Inflammatory macrophage treated with lipopolysaccharide for 4 hours (primary cell): Measurements from ENCODE around the gene PP2D1.
A peak's percentile ranks its signal among the peaks of the same experiment; 100 is the strongest.
"Not testable (repeated sequence)": the region's sequence is repeated elsewhere in the genome, so short reads cannot be mapped to it uniquely, and the experiment has no call there.

ENCODE experiments used
- DNase-seq: peaks from one replicate; pipeline ENCODE4 v3.0.0-alpha.2; 2020

Gene PP2D1, protein sequence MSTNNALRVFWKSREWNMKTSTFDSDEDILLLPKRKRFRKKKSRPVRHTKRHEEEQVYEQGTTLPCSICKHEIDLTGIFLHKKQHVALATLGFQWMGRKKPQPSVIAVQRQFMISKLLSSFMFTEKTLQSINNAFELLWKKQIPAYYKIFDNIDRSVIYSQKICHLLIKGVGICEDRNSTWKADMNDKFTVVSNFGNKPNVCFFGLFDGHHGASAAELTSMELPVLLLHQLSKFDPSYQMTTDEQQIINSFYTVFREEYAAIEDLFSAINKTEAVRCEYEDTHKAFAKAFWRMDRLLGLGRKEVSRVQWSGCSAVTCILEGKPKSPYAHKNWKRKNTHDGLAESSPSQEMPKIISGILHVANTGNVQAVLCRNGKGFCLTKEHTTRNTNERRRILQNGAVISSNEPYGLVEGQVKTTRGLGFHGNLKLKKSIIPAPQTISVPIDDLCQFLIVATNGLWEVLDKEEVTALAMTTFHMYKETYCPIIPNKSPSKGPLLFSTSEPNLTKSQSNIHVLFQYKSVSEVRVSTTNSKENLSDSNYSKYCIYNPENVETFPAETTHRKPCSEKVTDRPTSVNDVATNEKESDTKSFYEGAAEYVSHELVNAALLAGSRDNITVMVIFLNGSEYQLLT

DNA sequence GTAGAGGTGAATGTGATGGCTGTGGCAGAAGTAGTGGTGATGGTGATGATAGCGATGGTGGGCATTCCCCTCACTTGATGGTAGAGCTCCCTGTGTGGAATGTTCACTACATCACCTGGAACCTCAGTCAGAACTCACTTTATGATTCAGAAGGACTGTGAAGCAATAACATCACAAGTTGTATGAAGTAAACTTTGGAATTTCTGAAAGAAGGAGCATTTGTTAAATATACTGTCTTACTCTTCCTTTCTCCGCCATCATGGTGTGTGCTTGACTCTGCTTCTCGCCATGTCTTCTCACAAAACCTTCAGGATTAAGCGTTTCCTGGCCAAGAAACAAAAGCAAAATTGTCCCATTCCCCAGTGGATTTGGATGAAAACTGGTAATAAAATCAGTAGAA lies at the start of gene PP2D1:
Gene PP2D1 (minus strand): TSS at position 101 of the 400 bp plus-strand sequence. CDS start 192 bp downstream, outside the sequence.
- DNase-seq: no peak

DNA sequence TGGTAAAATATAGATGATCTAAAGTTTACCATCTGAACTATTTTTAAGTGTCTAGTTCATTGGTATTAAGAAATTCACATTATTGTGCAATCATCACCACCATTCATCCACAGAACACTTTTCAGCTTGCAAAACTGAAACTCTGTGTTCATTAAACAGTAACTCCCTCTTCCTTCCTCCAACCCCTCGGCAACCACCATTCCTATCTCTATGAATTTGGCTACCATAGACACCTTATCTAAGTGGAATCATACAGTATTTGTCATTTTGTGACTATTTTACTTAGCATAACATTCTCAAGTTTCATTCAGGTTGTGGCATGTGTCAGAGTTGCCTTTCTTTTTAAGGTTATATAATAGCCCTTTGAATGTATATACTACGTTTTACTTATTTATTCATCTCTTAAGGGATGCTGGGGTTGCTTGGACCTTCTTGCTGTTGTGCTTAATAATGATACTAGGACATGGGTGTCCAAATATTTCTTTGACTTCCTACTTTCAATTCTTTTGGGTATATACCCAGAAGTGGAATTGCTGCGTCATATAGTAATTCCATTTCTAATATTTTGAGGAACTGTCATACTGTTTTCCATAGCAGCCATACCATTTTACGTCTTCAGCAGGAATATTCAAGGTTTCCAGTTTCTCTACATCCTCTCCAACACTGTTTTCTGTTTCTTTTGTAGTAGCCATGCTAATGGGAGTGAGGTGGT lies 49.1 kb upstream of the PP2D1 start:
- peak; percentile 94 for DNase-seq

DNA sequence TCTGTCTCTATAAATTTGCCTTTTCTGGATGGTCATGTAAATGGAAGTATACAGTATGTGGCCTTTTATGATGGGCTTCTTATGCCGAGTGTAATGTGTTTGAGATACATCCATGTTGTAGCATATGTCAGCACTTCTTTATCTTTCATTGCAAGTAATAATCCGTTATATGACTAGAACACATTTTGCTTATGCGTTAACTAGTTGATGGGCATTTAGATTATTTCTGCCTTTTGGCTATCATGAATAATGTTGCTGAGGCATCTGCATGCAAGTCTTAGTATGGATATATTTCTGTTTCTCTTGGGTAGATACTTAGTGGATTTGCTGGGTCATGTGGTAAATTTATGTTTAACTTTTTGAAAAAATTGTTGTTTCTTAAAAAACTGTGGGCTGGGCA lies 47.9 kb upstream of the PP2D1 start:
- DNase-seq: no peak

DNA sequence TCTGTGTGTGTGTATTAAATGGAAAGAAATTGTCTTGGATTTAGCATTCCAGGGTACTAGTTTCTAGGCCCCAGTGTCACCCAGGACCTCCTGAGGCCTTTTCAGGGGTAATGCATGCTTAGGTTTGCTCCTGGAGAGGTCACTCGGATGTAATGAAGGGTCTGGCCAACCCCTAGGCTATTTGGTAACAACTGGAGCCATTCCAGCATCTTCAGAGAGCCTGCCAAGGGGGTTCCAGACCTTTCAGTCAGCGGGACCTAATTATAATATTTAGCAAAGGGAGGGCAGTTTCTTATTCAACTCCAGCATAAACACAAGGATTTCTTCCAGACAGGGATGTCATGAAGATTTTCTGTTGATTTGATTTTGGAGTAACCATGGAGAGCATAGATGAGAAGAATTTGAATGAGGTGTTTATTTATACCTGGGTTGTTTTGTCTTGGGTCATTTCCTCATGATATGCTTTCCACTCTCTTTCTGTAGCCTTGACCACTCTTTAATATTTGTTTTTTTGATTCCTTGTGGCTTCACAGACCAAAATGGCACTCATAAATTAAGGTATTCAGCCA lies 45.6 kb upstream of the PP2D1 start:
- DNase-seq: no peak

DNA sequence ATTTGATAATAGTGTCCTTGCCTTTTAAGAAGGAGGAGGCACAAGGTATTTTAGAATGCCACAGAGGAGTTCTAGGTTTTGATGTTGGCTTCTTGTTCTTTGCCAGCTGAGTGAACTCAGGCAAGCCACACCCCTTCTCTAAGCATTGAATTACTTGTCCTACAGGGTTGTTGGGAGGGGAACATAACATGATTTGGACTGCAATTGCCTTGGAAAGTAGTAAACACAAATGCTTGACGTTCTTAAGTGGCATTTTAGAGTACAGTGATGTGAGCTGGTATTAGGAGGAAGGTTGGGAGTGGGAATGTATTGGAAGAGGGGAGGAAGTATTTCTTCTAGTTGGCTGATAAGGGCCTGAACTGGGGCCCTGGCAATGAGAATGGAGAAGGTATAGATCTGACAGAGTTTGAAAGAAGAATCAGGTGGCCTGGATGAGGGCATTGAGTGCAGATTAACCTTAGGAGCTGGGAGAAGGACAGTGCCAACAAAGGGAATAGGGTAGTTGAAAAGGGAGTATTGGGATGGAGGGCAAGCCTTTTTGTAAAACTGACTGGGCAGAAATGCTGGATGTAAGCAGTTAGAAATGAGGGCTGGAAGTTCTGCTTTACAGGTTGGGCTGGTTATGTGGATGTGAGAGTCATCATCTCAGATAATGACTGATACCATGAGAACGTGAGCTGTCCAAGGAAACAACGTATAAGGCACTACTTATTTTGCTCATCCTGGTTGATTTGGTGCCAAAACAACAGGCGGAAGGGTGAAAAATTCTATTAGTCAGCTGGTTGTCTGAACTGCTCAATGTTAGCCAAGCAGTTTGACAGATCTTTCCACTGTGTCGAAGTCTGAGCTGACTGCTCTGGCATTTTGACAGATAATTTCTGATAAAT lies 44.9 kb upstream of the PP2D1 start:
- peak; percentile 50 for DNase-seq

DNA sequence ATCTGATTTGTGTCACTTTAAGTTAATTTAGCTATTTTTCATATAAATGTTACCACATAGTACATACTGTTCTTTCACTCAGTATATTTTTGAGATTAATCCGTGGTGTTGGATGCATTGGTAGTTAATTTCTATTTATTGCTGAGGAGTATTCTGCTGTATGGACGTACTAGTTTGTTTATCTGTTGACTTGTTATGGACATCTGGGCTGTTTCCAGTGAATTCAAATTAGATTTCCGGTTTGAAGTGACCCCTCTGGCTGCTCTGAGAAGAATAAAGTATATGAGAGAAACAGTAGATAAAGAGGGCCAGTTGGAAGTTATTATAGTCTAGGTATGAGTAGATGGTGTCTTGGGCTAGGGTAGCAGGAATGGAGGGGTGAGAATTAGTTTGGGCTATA lies 43.8 kb upstream of the PP2D1 start:
- DNase-seq: no peak

DNA sequence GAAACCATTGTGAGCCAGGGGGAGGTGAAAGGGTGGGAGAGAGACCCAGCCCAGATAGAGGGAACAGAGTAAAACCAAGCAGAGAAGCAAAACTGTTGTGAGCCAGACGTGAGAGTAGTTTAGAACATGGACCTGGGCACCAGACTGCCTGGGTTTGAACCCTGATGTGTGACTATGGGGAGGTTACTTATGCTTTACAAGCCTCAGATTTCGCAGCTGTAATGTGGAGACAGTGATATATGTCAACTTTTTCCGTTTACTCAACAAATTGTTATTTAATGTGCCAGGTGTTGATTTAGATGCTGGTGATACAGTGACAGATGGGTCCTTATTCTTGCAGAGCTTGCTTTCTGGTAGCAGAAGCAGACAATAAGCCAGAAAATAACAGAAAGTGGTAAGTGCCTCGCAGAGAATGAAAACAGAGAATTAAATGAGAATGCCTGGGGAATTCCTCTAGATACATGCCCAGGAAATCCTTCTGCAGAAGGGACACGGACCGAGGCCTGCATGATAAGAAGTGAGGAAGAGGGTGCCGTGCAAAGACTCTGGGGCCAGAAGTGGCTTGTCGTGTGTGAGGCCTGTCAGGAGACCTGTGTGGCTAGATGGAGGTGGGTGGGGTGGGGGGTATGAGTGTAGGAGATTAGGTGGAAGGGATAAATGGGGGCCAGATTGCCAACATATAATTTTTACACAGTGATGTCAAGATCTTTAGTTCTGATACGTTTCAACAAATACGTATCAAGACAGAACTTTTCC lies 43.1 kb upstream of the PP2D1 start:
- DNase-seq: no peak

DNA sequence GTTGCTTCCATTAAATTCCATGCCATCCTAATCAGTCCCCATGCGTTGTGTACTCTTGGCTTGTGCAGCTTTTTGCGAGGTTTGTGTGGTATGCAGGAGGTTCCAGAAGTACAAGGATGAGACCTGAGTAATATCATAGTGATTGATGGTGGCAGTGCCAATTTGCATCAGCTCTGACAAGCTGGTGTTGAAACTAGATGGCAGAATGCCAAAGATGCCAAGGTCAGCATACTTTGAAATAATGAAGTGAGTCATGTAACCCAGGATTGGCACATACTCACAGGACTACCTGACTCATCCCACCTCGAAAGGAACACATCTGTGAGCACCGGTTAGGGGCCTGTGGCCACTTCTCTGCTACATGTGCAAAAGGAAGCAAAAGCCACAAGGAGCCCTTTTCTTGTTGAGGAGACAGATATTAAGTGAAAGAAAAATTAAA lies 42.5 kb upstream of the PP2D1 start:
- peak; percentile 84 for DNase-seq

DNA sequence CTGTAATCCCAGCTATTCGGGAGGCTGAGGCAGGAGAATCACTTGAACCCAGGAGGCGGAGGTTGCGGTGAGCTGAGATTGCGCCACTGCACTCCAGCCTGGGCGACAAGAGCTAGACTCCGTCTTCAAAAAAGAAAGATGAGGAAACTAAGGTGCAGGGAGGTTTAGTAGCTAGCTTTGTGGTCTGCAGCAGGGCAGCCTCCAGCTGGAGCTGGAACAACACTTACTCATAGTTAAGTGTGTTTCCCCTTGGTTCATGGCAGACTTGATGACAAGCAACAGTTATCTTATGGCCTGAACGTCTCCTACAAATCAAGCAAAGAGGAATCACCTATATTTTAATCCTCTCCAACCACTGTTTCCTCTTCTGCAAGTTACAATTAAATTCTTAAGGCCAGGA lies 40.8 kb upstream of the PP2D1 start:
- no peak for DNase-seq

DNA sequence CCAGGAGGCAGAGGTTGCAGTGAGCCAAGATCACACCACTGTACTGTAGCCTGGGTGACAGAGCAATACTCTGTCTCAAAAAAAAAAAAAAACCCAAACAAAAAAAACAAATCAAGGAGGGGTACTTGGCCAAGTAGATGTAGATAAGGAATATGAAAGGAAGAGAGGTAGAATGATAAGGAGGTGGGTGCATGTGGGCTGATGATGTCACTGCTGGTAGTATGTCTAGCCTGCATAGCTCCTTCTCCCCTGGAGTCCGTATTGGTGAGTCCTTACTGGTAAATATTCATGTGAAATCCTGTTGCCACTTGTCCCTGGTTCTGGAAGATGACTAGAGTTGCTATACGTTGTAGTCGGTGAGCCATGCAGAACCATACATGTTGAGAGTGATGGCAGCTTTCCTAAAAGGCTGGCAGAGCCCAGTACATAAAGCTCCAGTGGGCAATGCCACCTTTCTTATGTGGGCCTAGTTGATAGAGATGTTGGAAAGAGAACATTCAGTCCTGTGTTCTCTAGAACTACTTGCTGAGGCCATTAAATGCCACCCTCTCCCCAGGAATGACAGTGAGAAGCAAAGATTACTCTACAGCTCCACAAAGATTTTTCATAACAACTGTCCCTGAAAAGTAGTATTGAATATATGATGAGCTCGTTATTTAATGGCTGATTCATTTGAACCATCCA lies 39.2 kb upstream of the PP2D1 start:
- DNase-seq: no peak

DNA sequence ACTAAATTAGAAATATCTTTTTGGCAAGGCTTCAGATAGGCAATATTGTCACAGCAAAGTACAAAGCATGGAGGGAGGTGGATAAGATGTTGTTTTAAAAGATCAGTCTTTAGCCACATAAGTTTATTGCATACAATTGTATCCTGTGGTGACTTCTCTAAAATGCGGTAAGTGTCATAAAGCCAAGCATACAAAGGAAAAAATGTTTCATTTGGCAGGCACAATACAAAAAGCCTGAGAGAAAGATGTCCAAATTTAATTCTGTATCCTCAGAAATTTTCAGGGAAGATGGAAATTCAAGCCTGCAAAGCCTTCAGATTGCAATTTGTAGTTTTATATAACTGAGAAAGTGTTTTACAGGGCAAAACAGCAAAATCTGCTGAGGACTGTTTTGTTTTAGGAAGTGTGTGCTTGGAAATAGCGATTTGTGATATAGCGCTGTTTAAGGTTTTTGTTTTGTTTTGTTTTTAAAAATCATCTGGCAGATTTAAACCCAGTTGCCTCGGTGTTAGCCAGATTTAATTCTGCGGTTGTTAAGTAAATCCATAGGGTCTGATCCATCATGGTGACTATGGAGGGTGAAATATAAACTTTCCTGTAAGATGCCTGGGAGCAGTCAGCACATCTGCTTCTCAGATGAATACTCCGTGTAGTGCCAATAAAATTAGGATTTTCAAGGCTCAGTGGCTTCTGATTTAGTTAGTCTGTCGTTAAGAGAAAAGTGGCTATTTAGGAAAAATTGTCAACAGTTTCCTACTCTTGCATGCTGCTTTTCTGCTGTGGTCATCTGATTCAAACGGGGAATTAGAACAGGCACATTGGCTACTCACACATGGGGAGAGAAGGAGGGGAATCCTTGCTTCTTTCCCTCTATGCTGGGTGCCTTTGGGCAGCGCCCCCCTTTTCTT lies 36.2 kb upstream of the PP2D1 start:
- DNase-seq: peak; percentile 32

DNA sequence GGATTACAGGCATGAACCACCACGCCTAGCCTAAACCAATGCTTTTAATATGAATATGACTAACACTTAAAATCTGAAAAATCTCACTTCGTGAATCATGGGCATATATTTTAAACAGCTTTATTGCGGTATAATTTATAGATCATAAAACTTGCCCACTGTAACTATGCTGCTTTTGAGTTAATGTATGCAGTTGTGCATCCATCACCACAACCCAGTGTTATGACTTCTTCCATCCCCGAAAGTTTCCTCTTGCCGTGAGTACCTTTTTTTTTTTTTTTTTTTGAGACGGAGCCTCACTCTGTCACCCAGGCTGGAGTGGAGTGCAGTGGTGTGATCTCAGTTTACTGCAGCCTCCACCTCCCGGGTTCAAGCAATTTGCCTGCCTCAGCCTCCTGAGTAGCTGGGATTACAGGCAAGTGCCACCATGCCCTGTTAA lies 35.3 kb upstream of the PP2D1 start:
- DNase-seq: no peak

DNA sequence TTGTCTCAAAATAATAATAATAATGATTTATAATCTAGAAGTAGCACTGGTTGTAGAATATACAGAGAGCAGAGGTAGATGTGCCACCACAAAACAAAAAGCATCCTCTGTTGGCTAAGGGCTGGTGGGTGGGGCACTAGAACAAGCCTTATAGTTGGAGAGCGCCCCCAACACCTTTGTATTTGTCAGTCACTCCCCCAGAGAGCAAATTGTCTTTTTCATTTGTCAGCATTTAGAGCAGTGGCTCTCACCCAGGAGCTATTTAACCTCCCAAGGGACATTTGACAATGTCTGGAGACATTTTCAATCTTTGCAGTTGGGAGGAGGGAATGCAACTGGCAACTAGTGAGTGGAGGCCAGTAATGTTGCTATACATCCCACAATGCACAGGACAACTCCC lies 34.5 kb upstream of the PP2D1 start:
- DNase-seq: no peak

DNA sequence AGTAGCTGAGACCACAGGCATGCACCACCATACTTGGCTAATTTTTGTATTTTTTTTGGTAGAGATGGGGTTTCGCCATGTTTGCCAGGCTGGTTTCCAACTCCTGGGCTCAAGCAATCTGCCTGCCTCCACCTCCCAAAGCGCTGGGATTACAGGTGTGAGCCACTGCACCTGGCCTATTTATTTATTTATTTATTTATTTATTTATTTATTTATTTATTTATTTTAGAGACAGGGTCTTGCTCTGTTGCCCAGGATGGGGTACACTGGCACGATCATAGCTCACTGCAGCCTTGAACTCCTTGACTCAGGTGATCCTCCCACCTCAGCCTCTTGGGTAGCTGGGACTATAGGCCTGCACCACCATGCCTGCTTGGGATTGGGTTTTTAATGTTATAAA lies 33.1 kb upstream of the PP2D1 start:
- DNase-seq: not testable (repeated sequence)

DNA sequence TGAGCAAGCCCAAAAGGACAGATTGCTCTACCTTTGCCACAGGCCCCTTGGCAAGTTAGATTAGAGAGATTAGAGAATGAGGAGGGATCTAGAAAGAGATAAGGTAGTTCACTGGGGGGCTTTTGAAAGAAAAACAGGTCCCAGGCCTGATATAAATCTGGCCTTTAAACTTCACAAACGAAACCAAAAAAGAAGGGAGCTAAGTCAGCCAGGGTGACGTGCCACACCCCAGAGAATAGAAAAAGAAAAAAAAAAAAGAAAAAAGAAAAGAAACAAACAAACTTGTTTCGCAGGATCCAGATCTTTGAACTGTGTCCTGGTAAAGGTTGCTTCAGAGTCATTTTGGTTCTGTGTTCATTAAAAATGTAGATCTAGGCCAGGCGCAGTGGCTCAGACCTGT lies 31.8 kb upstream of the PP2D1 start:
- peak; percentile 41 for DNase-seq

DNA sequence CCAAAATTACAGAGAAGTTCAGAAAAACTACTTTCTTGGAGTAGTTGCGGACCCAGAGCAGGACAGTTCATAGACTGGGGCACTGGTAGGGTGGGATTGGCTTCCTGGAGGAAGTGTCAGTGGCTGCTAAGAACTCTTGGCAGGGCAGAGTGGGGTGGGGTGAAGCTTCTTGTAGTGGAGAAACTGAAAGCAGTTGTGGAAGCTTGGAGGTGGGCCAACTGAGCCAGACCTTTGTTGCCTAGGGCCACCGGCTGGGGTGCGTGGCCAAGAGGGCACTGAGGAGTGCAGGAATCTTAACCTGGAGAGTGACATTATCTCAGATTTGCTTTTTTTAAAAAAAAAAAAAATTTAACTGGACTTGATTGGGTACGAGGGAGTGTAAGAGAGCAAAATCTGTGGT lies 31.3 kb upstream of the PP2D1 start:
- peak; percentile 86 for DNase-seq

DNA sequence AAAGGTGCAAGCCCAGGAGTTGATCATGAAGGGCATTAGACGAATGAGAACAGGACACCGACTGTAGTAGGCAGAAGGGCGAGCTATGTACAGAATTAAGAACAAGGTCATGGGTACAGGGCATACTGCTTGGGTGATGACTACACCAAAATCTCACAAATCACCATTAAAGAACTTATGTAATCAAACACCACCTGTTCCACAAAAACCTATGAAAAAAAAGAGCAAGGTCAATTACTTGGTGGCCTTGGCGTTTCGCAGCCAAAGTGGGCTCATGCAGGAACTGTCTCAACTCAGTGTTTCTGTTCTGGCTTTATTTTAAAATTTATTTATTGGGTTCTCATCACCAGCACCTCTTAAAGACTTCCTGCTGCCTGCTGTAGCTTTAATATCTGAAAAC lies 30.3 kb upstream of the PP2D1 start:
- DNase-seq: no peak

DNA sequence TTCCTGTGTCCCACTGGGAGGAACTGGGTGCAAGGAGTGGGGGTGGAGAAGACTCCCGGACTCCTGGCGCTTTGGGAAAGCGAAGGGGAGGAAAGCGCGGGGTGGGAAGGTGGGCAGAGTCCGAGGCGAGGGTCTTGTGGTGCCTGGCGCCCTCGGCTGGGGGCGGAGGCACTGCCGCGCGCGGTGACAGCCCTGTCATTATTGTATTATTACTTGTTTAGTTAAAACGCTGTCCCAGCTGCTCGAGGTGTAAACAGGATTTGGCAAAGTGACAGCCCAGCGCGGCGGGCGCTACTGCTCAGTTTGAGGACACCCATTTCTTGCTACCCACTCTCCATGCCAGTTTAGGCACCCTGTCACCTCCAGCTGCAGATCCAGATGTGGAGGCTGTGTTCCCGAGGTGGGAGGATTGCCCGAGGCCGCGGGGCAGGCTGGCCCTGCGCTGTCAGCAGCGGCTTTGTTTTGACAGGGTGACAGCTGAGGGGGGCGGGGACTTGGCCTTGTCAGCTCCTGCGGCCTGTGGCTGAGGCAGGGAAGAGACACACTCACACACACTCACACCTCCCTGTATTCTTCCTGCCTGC lies 29.2 kb upstream of the PP2D1 start:
- peak; percentile 84 for DNase-seq

DNA sequence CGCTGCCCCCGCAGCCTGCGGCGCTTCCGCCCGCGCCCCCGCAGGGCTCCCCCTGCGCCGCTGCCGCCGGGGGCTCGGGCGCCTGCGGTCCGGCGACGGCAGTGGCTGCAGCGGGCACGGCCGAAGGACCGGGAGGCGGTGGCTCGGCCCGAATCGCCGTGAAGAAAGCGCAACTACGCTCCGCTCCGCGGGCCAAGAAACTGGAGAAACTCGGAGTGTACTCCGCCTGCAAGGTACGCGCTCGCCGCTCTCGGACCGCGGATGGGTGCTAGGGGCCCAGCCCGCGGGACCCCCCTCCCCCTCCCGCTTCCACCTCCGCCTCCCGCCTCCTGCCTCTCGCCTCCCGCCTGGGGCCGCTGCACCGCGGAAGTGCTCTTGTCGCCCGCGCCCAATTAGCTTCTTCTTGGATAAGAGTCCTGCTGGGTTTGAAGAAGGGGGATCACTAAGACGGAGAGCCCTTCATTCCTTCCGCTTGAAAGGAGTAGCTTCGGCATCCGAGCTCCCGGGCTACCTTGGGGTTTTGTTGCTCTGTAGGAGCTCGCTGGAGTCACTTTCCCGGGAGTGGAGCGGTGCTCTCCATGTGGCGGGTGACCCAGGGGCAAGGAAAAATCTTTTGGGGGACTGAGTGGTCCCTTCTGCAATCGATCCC lies 28.6 kb upstream of the PP2D1 start:
- DNase-seq: peak; percentile 76
